ENCODE results near the gene CDY1B.
"Not testable (repeated sequence)": the region's sequence is repeated elsewhere in the genome, so short reads cannot be mapped to it uniquely, and the experiment has no call there.

CDY1B gene, protein sequence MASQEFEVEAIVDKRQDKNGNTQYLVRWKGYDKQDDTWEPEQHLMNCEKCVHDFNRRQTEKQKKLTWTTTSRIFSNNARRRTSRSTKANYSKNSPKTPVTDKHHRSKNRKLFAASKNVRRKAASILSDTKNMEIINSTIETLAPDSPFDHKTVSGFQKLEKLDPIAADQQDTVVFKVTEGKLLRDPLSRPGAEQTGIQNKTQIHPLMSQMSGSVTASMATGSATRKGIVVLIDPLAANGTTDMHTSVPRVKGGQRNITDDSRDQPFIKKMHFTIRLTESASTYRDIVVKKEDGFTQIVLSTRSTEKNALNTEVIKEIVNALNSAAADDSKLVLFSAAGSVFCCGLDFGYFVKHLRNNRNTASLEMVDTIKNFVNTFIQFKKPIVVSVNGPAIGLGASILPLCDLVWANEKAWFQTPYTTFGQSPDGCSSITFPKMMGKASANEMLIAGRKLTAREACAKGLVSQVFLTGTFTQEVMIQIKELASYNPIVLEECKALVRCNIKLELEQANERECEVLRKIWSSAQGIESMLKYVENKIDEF
- total RNA-seq: 0 reads per million in 3 experiments

- DNase-seq: not testable (repeated sequence)
Measured at GRCh38 chrY:24047919-24048318, at the start of gene CDY1B. Gene CDY1B (minus strand): TSS chrY:24048019. CDS start chrY:24047688, 331 bp downstream.

GRCh38 chrY:24049525-24049924 lies 1.7 kb upstream of the CDY1B start:
- DNase-seq: not testable (repeated sequence)

- not testable (repeated sequence) for DNase-seq
Measured at GRCh38 chrY:24043209-24043608, 4.6 kb downstream of the CDY1B start.

- not testable (repeated sequence) for DNase-seq
Measured at GRCh38 chrY:24039008-24039718, 8.7 kb downstream of the CDY1B start.

- DNase-seq: not testable (repeated sequence)
Measured at GRCh38 chrY:24026212-24027103, 21.4 kb downstream of the CDY1B start.

All from central memory CD4-positive, alpha-beta T cell (primary cell).